ENCODE measurements around the gene GP2.

- TF ChIP-seq ZNF274 (IDR thresholded peaks at IDR 0.05; ENCODE audit: low read depth, low read length) (no peak), SUZ12 (IDR thresholded peaks at IDR 0.05; ENCODE audit: extremely low read depth, insufficient read depth, insufficient read length) (no peak), YY1 (IDR thresholded peaks at IDR 0.05; ENCODE audit: insufficient read depth, insufficient read length) (no peak)
Observed at GRCh38 chr16:20322696-20323095, 4.6 kb downstream of the GP2 start.
